GM06990 (cell line): ENCODE results near the gene MAP2K3.

Experiments
- DNase-seq: peaks from one replicate; pipeline ENCODE4 v3.0.0-alpha.2; 2011; ENCODE audit not compliant: insufficient read length; ENCODE audit errors: extremely low read depth
- H3K27me3 ChIP-seq: replicated peaks from 2 replicates; pipeline ENCODE4 v1.6.0; 2011; ENCODE audit warnings: low read length; ENCODE audit not compliant: control insufficient read depth, insufficient read depth
- H3K36me3 ChIP-seq: 2 replicates; pipeline ENCODE4 v1.5.1; 2011; ENCODE audit warnings: low read length; ENCODE audit not compliant: control insufficient read depth, insufficient read depth
- H3K4me3 ChIP-seq: replicated peaks from 2 replicates; pipeline ENCODE4 v1.5.1; 2011; ENCODE audit warnings: low read depth, mild to moderate bottlenecking, control low read depth, low read length
- CTCF ChIP-seq: IDR thresholded peaks from 2 replicates; pipeline ENCODE4 v1.5.1; 2011; ENCODE audit warnings: low read length, control low read depth, mild to moderate bottlenecking, inconsistent platforms; ENCODE audit not compliant: insufficient read depth, poor library complexity, severe bottlenecking

The MAP2K3 gene

DNA sequence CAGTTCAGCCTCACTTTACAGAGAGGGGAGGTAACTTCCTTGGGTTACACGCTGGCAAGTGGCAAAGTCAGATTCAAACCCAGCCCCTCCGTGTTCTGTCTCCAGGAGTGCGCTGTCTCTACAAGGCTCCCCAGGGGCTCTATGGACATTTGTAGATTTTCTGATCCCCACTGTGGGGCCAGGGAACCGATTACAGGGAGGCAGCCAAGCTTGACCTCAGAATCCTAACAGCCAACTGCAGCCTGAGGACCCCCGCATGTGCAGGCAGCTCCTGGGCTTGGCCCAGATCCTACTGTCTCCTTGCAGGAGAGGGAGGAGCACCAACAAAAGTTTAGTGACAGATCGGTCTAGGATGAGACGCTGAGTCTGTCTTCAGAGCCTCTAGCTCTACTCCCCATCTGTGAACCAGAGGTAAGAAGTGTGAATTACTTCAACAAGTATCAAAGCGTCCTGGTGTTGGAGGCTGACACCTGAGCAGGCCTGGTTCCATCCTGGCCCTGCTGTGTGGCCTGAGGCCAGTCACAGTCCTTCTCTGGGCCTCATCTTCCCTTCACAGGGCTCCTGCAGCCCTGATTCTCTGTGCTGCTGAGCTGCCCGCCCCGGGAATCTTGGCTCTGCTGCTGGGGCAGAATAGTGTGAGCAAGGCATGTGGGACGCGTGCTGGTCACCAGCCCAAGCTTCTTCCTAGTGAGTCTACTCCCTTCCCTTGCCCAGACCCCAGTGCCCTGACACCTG is 22.1 kb upstream of the MAP2K3 start:
- no peaks in the 10 kb centered on the region for H3K36me3 ChIP-seq
- TF ChIP-seq CTCF, result no peak
- no peaks in the 10 kb centered on the region; the same call in 1 of the 2 replicates for H3K27me3 ChIP-seq
- DNase-seq, result no peak
- no peak overlapping the region for H3K4me3 ChIP-seq

GRCh38 chr17:21263376-21263775 is 21.1 kb upstream of the MAP2K3 start:
- no peak for TF ChIP-seq CTCF
- DNase-seq, result no peak
- no peaks in the 10 kb centered on the region; the same call in 1 of the 2 replicates for H3K27me3 ChIP-seq
- H3K36me3 ChIP-seq, result no peaks in the 10 kb centered on the region
- H3K4me3 ChIP-seq, result no peak overlapping the region

- Histone ChIP-seq H3K36me3 (no peaks in the 10 kb centered on the region), H3K27me3 (no peaks in the 10 kb centered on the region), H3K4me3 (no peak overlapping the region)
- DNase-seq, result no peak
- TF ChIP-seq CTCF, result no peak
Measured at GRCh38 chr17:21268596-21269188, 15.8 kb upstream of the MAP2K3 start.

- H3K4me3 ChIP-seq, result no peak overlapping the region
- H3K27me3 ChIP-seq, result no peaks in the 10 kb centered on the region
- TF ChIP-seq CTCF, result no peak
- H3K36me3 ChIP-seq, result no peaks in the 10 kb centered on the region
- DNase-seq, result no peak
Measured at GRCh38 chr17:21269394-21269793, 15.1 kb upstream of the MAP2K3 start.

DNA sequence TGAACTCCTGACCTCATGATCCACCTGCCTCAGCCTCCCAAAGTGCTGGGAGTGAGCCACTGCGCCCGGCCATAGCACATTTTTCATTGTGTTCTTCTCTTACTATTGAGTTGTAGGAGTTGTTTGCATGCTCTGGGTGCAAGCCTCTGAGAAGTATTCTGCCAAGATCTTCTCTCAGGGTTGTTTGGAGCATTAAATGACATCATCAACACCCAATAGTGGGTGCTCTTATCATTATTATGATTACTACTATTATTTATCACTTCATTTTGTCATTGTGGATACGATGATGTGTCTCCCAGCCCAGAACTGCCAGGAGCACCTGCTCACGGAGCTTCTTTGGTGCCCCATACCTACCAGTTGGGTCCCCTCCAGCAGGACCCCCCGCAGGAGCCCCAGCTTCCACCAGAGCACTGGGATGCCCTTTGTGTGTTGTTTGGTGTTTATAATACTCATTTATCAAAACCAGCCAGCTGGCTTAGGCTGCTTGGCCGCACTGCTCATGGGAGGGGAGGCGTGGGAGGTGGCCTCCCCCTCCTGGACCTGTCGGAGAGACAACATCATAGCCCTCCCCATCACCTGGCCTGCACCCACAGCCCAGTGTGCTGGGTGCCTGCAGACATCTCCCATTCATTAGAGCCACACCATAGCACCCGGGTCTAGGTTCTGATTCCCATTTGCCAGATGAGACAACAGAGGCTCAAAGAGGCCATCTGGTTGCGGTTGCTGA is 12.9 kb upstream of the MAP2K3 start:
- no peak for TF ChIP-seq CTCF
- H3K36me3 ChIP-seq, result no peaks in the 10 kb centered on the region
- no peak for DNase-seq
- no peak overlapping the region for H3K4me3 ChIP-seq
- H3K27me3 ChIP-seq, result no peaks in the 10 kb centered on the region
